ENCODE results near the gene POLRMT.

DNA sequence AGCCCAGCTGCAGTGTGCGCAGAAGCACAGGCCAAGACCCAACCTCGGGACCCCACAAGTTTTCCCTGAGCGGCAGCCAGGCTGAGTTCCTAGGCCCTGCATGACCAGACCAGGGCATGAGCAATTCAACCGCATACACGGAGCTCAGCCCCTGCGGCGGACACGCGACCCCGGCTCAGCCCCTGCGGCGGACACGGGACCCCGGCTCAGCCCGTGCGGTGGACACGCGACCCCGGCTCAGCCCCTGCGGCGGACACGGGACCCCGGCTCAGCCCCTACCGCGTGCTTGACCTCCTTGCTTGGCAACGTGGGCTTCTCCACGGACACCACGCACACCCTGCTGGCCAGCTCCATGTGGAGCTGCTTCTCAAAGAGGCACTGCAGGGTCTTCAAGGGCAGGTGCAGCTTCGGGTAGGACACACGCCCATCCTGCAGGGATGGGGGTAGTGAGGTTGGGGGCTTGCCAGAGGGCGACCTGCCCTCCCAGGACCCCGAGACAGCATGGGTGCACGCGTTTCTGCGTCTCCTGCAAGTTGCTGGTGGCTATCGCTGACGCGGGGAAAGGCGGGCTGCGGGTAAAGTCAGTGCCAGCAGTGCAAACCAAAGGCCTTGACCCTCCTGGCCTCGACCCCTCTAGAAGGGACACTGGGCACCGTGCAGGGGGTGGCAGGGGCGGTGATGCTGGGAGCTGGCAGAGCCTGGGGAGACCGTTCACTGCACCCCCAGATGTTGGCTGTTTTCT lies 10.0 kb downstream of the POLRMT start:
- TF ChIP-seq, protein P1, sequence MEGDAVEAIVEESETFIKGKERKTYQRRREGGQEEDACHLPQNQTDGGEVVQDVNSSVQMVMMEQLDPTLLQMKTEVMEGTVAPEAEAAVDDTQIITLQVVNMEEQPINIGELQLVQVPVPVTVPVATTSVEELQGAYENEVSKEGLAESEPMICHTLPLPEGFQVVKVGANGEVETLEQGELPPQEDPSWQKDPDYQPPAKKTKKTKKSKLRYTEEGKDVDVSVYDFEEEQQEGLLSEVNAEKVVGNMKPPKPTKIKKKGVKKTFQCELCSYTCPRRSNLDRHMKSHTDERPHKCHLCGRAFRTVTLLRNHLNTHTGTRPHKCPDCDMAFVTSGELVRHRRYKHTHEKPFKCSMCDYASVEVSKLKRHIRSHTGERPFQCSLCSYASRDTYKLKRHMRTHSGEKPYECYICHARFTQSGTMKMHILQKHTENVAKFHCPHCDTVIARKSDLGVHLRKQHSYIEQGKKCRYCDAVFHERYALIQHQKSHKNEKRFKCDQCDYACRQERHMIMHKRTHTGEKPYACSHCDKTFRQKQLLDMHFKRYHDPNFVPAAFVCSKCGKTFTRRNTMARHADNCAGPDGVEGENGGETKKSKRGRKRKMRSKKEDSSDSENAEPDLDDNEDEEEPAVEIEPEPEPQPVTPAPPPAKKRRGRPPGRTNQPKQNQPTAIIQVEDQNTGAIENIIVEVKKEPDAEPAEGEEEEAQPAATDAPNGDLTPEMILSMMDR (conservative IDR thresholded peaks at IDR 0.05; ENCODE audit: low read depth, low read length), result no peak
- TF ChIP-seq EZH2 (IDR thresholded peaks at IDR 0.05; ENCODE audit: borderline replicate concordance, low read depth, low read length, poor library complexity, severe bottlenecking), result no peak
